T-helper 2 cell treated with Interferon-gamma antibody and Interleukin-4, amounts not matched to agents 5 μg/mL and 100 μg/mL, for 36 hours (primary cell): ENCODE data around the gene PTPRK.

Experiments
- DNase-seq: peaks from one replicate; pipeline ENCODE4 v3.0.0; 2021; ENCODE audit warnings: low spot score
- H3K27ac Mint-ChIP-seq: one replicate; pipeline ENCODE4 v1.8.0; 2021; ENCODE audit warnings: mild to moderate bottlenecking, mixed read lengths
- H3K27me3 Mint-ChIP-seq: one replicate; pipeline ENCODE4 v1.8.0; 2021; ENCODE audit warnings: low read depth, mixed read lengths
- H3K36me3 Mint-ChIP-seq: one replicate; pipeline ENCODE4 v1.8.0; 2021; ENCODE audit warnings: low read depth, mixed read lengths
- H3K4me1 Mint-ChIP-seq: one replicate; pipeline ENCODE4 v1.8.0; 2021; ENCODE audit warnings: low read depth, mixed read lengths
- H3K4me3 Mint-ChIP-seq: one replicate; pipeline ENCODE4 v1.8.0; 2022; ENCODE audit warnings: mild to moderate bottlenecking, moderate library complexity, mixed read lengths
- H3K9me3 Mint-ChIP-seq: one replicate; pipeline ENCODE4 v1.8.0; 2021; ENCODE audit warnings: mixed read lengths

Gene PTPRK

GRCh38 chr6:128364766-128365519 is 155.5 kb downstream of the PTPRK start:
- Mint-ChIP-seq H3K4me1 (no peaks in the 10 kb centered on the region), H3K4me3 (no peak overlapping the region), H3K27me3 (no peaks in the 10 kb centered on the region), H3K27ac (no peak overlapping the region), H3K36me3 (no peaks in the 10 kb centered on the region), H3K9me3 (no peaks in the 10 kb centered on the region)
- no peak for DNase-seq

GRCh38 chr6:128363020-128363813 is 157.2 kb downstream of the PTPRK start:
- DNase-seq: no peak
- Mint-ChIP-seq H3K27ac (no peak overlapping the region), H3K36me3 (no peaks in the 10 kb centered on the region), H3K27me3 (no peaks in the 10 kb centered on the region), H3K4me3 (no peak overlapping the region), H3K4me1 (no peaks in the 10 kb centered on the region), H3K9me3 (no peaks in the 10 kb centered on the region)

- no peak for DNase-seq
- H3K4me1 Mint-ChIP-seq: no peaks in the 10 kb centered on the region
- no peaks in the 10 kb centered on the region for H3K36me3 Mint-ChIP-seq
- no peaks in the 10 kb centered on the region for H3K9me3 Mint-ChIP-seq
- H3K27me3 Mint-ChIP-seq: no peaks in the 10 kb centered on the region
- H3K27ac Mint-ChIP-seq: no peak overlapping the region
- H3K4me3 Mint-ChIP-seq: no peak overlapping the region
Measured at GRCh38 chr6:128361378-128361777, 159.0 kb downstream of the PTPRK start.

GRCh38 chr6:128358244-128358776 is 162.1 kb downstream of the PTPRK start:
- Mint-ChIP-seq H3K27ac (no peak overlapping the region), H3K4me1 (no peaks in the 10 kb centered on the region), H3K4me3 (no peak overlapping the region), H3K36me3 (no peaks in the 10 kb centered on the region), H3K9me3 (no peaks in the 10 kb centered on the region), H3K27me3 (peaks cover 2% of the 10 kb centered on the region)
- no peak for DNase-seq

DNA sequence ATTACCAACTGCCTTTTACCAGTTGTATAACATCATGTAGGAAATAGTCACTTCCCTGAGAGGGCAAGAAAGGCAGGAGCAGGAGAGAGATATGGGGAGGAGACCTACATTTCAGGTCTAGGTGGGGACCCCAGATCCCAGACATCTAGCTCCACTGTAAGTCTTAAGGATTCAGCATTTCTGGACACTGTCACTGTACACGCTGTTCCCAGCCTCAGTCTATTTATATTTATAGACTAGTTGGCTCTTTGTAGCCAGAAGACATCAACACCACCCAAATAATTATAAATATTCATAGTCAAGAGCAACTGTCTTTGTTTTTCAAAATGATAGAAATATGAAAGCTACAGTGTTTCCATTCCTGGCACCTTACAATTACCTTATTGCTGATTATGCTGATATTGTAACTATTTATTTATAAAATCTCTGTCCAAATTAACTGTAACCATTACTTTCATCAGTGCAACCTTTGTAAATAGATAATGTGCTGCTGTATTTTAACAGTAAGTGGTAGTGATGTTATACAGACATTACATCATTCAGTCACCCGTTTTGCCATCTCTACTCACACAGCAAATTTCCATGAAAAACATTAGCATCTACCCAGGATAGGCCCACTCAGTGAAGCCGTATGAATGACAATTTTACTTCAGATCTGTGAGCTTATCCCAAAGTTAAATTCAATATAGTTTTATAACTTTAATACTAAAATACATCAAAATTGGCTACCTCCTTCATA is 162.8 kb downstream of the PTPRK start:
- DNase-seq: no peak
- H3K9me3 Mint-ChIP-seq: no peaks in the 10 kb centered on the region
- no peak overlapping the region for H3K4me3 Mint-ChIP-seq
- H3K27me3 Mint-ChIP-seq: peaks cover 2% of the 10 kb centered on the region
- H3K36me3 Mint-ChIP-seq: no peaks in the 10 kb centered on the region
- no peaks in the 10 kb centered on the region for H3K4me1 Mint-ChIP-seq
- H3K27ac Mint-ChIP-seq: no peak overlapping the region

DNA sequence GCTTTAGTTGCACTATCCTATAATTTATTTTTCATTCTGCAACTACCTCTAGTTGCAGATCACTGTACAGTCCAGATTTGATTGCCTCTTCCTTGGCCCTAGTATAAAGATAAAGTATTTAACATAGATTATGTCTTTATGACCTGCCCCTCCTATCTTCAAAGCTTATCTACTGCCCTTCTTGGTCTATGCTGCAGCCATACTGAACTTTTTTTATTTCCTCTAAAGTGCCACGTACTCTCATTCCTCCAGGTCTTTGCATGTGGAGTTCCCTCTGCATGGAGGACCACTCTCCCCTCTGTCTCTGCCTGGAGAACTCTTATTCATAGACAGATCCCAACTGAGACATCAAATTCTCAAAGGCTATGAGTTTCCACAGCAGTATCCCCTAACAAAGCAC is 168.0 kb downstream of the PTPRK start:
- Mint-ChIP-seq H3K27ac (no peak overlapping the region), H3K9me3 (no peaks in the 10 kb centered on the region), H3K36me3 (no peaks in the 10 kb centered on the region), H3K27me3 (peaks cover 2% of the 10 kb centered on the region), H3K4me1 (no peaks in the 10 kb centered on the region), H3K4me3 (no peak overlapping the region)
- no peak for DNase-seq

DNA sequence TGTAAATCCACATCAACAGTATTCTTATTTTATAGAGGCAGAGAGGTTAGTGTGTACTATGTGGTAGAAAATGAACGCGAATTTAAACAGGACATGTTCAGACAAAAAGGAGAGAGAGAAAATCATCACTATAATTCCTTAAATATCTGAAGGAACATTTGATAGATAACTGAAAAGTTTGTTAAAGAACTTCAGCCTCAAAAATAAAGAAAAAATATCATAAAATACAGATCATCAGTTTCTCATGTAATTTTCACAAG is 169.2 kb downstream of the PTPRK start:
- no peaks in the 10 kb centered on the region for H3K9me3 Mint-ChIP-seq

GRCh38 chr6:128350416-128351254 is 169.8 kb downstream of the PTPRK start:
- no peaks in the 10 kb centered on the region for H3K36me3 Mint-ChIP-seq
- H3K4me1 Mint-ChIP-seq: no peaks in the 10 kb centered on the region
- no peak overlapping the region for H3K27ac Mint-ChIP-seq
- no peak for DNase-seq
- H3K9me3 Mint-ChIP-seq: no peaks in the 10 kb centered on the region
- H3K27me3 Mint-ChIP-seq: peaks cover 3% of the 10 kb centered on the region
- H3K4me3 Mint-ChIP-seq: no peak overlapping the region

More for the DNA sequence above, 169.2 kb downstream of the PTPRK start:
- Mint-ChIP-seq H3K27ac (no peak overlapping the region), H3K36me3 (no peaks in the 10 kb centered on the region), H3K4me3 (no peak overlapping the region), H3K4me1 (no peaks in the 10 kb centered on the region), H3K27me3 (peaks cover 5% of the 10 kb centered on the region)
- DNase-seq: no peak

DNA sequence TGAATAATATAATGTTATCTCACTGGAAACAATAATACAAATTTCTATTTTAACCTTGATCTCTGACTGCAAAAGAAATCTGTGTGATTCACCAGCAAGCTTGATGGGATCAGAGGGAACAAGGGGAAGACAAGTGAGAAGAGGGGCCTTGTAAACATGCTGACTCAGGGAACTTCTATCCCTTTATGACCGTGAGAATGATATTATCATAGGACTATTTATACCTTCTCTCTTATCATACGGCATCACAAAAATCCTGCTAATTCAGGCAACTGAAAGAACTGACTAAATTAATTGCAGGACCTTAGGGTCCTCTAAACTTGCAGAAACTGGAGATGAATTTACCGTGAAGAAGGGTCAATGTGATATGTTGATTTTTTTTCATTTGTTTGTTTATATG is 173.3 kb downstream of the PTPRK start:
- Mint-ChIP-seq H3K27me3 (peaks cover 11% of the 10 kb centered on the region), H3K27ac (no peak overlapping the region), H3K36me3 (no peaks in the 10 kb centered on the region), H3K4me3 (no peak overlapping the region), H3K9me3 (no peaks in the 10 kb centered on the region), H3K4me1 (no peaks in the 10 kb centered on the region)
- DNase-seq: no peak

DNA sequence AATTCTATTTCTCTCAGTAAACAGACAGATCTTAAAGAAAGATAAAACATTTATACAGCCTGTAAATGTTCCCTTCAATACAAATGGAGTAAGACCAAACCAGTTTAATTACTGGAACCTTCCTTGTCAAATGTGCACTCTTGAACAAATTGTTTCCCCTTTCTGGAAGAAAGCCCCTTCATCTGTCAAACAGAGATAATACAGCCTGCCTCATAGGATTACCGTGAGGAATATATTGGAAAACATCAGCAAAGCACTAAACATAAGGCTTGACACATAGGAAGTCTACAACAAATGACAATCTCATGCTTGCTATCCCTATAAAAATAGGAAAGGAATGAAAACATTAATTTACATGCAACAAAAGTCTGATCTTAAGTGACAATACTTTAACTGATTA is 173.8 kb downstream of the PTPRK start:
- H3K4me3 Mint-ChIP-seq: no peak overlapping the region
- peaks cover 11% of the 10 kb centered on the region for H3K27me3 Mint-ChIP-seq
- no peak for DNase-seq
- H3K9me3 Mint-ChIP-seq: no peaks in the 10 kb centered on the region
- no peaks in the 10 kb centered on the region for H3K4me1 Mint-ChIP-seq
- H3K27ac Mint-ChIP-seq: no peak overlapping the region
- no peaks in the 10 kb centered on the region for H3K36me3 Mint-ChIP-seq

DNA sequence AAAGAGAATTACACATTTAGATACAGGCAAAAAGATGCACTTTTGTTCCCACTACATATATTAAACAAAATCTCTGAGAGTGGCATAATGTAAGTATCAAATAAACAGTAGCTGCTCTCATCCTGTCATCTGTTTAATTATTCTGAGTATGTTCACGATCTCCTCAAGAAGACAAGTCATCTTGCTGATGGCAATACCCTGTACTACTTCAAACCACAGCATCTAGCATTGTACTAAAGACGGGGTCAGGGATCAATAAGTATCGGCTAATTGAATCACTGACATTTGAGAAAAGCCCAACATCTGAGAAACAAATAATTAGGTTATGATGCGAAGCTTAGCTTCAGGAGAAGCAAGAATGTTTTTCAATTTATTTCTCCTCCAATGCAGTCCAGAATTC is 175.1 kb downstream of the PTPRK start:
- Mint-ChIP-seq H3K27me3 (peaks cover 11% of the 10 kb centered on the region), H3K27ac (no peak overlapping the region), H3K36me3 (no peaks in the 10 kb centered on the region), H3K4me1 (no peaks in the 10 kb centered on the region), H3K9me3 (no peaks in the 10 kb centered on the region), H3K4me3 (no peak overlapping the region)
- DNase-seq: no peak

GRCh38 chr6:128343706-128344105 is 176.7 kb downstream of the PTPRK start:
- no peak overlapping the region for H3K27ac Mint-ChIP-seq
- H3K9me3 Mint-ChIP-seq: no peaks in the 10 kb centered on the region
- H3K27me3 Mint-ChIP-seq: peaks cover 11% of the 10 kb centered on the region
- H3K4me3 Mint-ChIP-seq: no peak overlapping the region
- no peaks in the 10 kb centered on the region for H3K36me3 Mint-ChIP-seq
- H3K4me1 Mint-ChIP-seq: no peaks in the 10 kb centered on the region
- DNase-seq: no peak

- Mint-ChIP-seq H3K36me3 (no peaks in the 10 kb centered on the region), H3K4me3 (no peak overlapping the region), H3K9me3 (no peaks in the 10 kb centered on the region), H3K4me1 (no peaks in the 10 kb centered on the region), H3K27ac (no peak overlapping the region), H3K27me3 (peaks cover 7% of the 10 kb centered on the region)
- no peak for DNase-seq
Measured at GRCh38 chr6:128339635-128340450, 180.6 kb downstream of the PTPRK start.
